SK-N-SH (cell line): Measurements from ENCODE around the gene STXBP6. TPM values are rescaled to one million over a fixed set of nuclear protein-coding genes. Genes with fewer than 3 reads are reported as not detected.

Experiments
- CTCF ChIA-PET: fragments of 300-600, 350-600 bp; formaldehyde crosslinking; extraction: SDS; loops from one replicate; lab custom pipeline; 2021; lab: Yijun Ruan, JAX
- POLR2A ChIA-PET: fragments of 350-600 bp; sonication (Branson Sonifier 250); formaldehyde crosslinking; extraction: SDS; loops from one replicate; lab custom pipeline; 2020; ENCODE audit warnings: antibody characterized with exemption, inconsistent platforms; lab: Yijun Ruan, JAX
- DNase-seq: peaks from one replicate; pipeline ENCODE4 v3.0.0; 2012
- H2AFZ ChIP-seq: fragments of 200-600 bp; sonication (generic); 2 replicates; pipeline ENCODE4 v1.8.1; 2016; ENCODE audit warnings: antibody characterized with exemption, mild to moderate bottlenecking, low read depth
- H3F3A ChIP-seq: fragments of 200-600 bp; sonication (generic); replicated peaks from 2 replicates; pipeline ENCODE3; 2016; ENCODE audit warnings: antibody characterized with exemption, mild to moderate bottlenecking; ENCODE audit not compliant: insufficient read depth
- H3K27ac ChIP-seq, 2 experiments: fragments of 200-500 bp in 1 of 2; fragments of 200-600 bp in 1 of 2; sonication (Bioruptor generic) in 1 of 2; sonication (generic), shearing (Covaris generic) in 1 of 2; 2 replicates each; pipeline versions ENCODE4 v1.5.1 to v1.6.1; 2014 to 2016; ENCODE audit warnings: low read depth in 2 of 2, inconsistent platforms in 1 of 2, low read length in 1 of 2, mild to moderate bottlenecking in 1 of 2, mixed read lengths in 1 of 2
- H3K27me3 ChIP-seq: fragments of 200-600 bp; sonication (generic), shearing (Covaris generic); 2 replicates; pipeline ENCODE4 v1.6.1; 2016; ENCODE audit warnings: mixed run types; ENCODE audit not compliant: insufficient read depth
- H3K36me3 ChIP-seq, 2 experiments: fragments of 200-500 bp in 1 of 2; fragments of 200-600 bp in 1 of 2; sonication (Bioruptor generic) in 1 of 2; sonication (generic) in 1 of 2; replicated peaks in 1 of 2; 2 replicates each; pipeline versions ENCODE3 to v1.5.1; 2014 to 2016; ENCODE audit warnings: low read length in 1 of 2, mild to moderate bottlenecking in 1 of 2; ENCODE audit not compliant: insufficient read depth in 2 of 2, control insufficient read depth in 1 of 2
- H3K4me1 ChIP-seq, 2 experiments: fragments of 200-500 bp in 1 of 2; fragments of 200-600 bp in 1 of 2; sonication (Bioruptor generic) in 1 of 2; sonication (generic), shearing (Covaris generic) in 1 of 2; 2 replicates each; pipeline versions ENCODE4 v1.5.1 to v1.6.1; 2014 to 2016; ENCODE audit warnings: low read depth in 1 of 2, low read length in 1 of 2, mixed run types in 1 of 2; ENCODE audit not compliant: insufficient read depth in 2 of 2, control insufficient read depth in 1 of 2
- H3K4me2 ChIP-seq: fragments of 200-600 bp; sonication (generic), shearing (Covaris generic); 2 replicates; pipeline ENCODE4 v1.6.1; 2017; ENCODE audit warnings: mixed run types
- H3K4me3 ChIP-seq, 2 experiments: fragments of 200-500 bp in 1 of 2; fragments of 200-600 bp in 1 of 2; sonication (Bioruptor generic) in 1 of 2; sonication (generic), shearing (Covaris generic) in 1 of 2; 2 replicates each; pipeline versions ENCODE4 v1.5.1 to v1.8.1; 2014 to 2016; ENCODE audit warnings: low read depth in 2 of 2, inconsistent platforms in 1 of 2, low read length in 1 of 2, mild to moderate bottlenecking in 1 of 2, mixed read lengths in 1 of 2, moderate library complexity in 1 of 2
- H3K79me2 ChIP-seq: fragments of 200-600 bp; sonication (generic); 2 replicates; pipeline ENCODE4 v1.8.1; 2017; ENCODE audit warnings: mild to moderate bottlenecking; ENCODE audit not compliant: insufficient read depth
- H3K9ac ChIP-seq: fragments of 200-600 bp; sonication (generic); 2 replicates; pipeline ENCODE4 v1.6.1; 2017; ENCODE audit warnings: mixed run types
- H3K9me2 ChIP-seq: fragments of 200-600 bp; sonication (generic); 2 replicates; pipeline ENCODE4 v1.6.1; 2017; ENCODE audit warnings: mixed run types
- H3K9me3 ChIP-seq: fragments of 200-600 bp; sonication (generic); 2 replicates; pipeline ENCODE4 v1.6.1; 2017; ENCODE audit warnings: mixed run types, mild to moderate bottlenecking, moderate library complexity
- H4K20me1 ChIP-seq: fragments of 200-600 bp; sonication (generic); 2 replicates; pipeline ENCODE4 v1.6.1; 2017; ENCODE audit warnings: mild to moderate bottlenecking, mixed run types; ENCODE audit not compliant: insufficient read depth
- CHD2 ChIP-seq: fragments of 150-350 bp; IDR thresholded peaks from 2 replicates; pipeline ENCODE4 v1.6.1; 2018; ENCODE audit warnings: low read length; ENCODE audit not compliant: partially characterized antibody
- EP300 ChIP-seq, 2 experiments: IDR thresholded peaks; 2 replicates each; pipeline versions ENCODE4 v1.4.0 to v1.6.1; 2012; ENCODE audit warnings: borderline replicate concordance in 1 of 2, low read depth in 1 of 2, low read length in 1 of 2
- EZH2phosphoT487 ChIP-seq: fragments of 200-600 bp; sonication (generic); IDR thresholded peaks from 2 replicates; pipeline ENCODE4 v1.6.1; 2017; ENCODE audit warnings: low read depth, mixed run types, mild to moderate bottlenecking, antibody characterized with exemption, moderate library complexity, borderline replicate concordance
- FOXJ3 ChIP-seq: sonication (generic); formaldehyde crosslinking; IDR thresholded peaks from 2 replicates; pipeline ENCODE4 v1.5.1; 2020; ENCODE audit warnings: mild to moderate bottlenecking, missing genetic modification reagents
- FOXM1 ChIP-seq: IDR thresholded peaks from 2 replicates; pipeline ENCODE4 v1.4.0; 2012; ENCODE audit warnings: low read depth, mild to moderate bottlenecking
- GABPA ChIP-seq: IDR thresholded peaks from 2 replicates; pipeline ENCODE4 v1.4.0; 2012; ENCODE audit warnings: low read depth, mild to moderate bottlenecking
- JUND ChIP-seq: IDR thresholded peaks from 2 replicates; pipeline ENCODE4 v1.4.0; 2012
- POLR2AphosphoS5 ChIP-seq: IDR thresholded peaks from 2 replicates; pipeline ENCODE4 v1.6.1; 2012; ENCODE audit warnings: low read depth, low read length
- RAD21 ChIP-seq: IDR thresholded peaks from 2 replicates; pipeline ENCODE4 v1.6.1; 2012; ENCODE audit warnings: mild to moderate bottlenecking, low read length
- RCOR1 ChIP-seq: fragments of 150-350 bp; IDR thresholded peaks from 2 replicates; pipeline ENCODE4 v1.6.1; 2017; ENCODE audit warnings: antibody characterized with exemption, low read length
- RFX5 ChIP-seq: IDR thresholded peaks from 2 replicates; pipeline ENCODE4 v1.6.1; 2012; ENCODE audit warnings: mild to moderate bottlenecking, improper control_type of control experiment, low read length
- TAF1 ChIP-seq: IDR thresholded peaks from 2 replicates; pipeline ENCODE4 v1.6.1; 2012; ENCODE audit warnings: low read depth, mild to moderate bottlenecking, low read length, moderate library complexity, borderline replicate concordance
- TCF12 ChIP-seq: IDR thresholded peaks from 2 replicates; pipeline ENCODE4 v1.4.0; 2012
- TEAD4 ChIP-seq: IDR thresholded peaks from 2 replicates; pipeline ENCODE4 v1.4.0; 2012; ENCODE audit warnings: mild to moderate bottlenecking, borderline replicate concordance; ENCODE audit not compliant: insufficient read depth
- USF2 ChIP-seq: fragments of 150-350 bp; IDR thresholded peaks from 2 replicates; pipeline ENCODE4 v1.6.1; 2017; ENCODE audit warnings: antibody characterized with exemption, low read length, low read depth, borderline replicate concordance
- WGBS: methylation state at CpG from one replicate; pipeline ENCODE4 v1.1.6; 2017; ENCODE audit warnings: low lambda C conversion rate; 5-methylcytosine and 5-hydroxymethylcytosine counted together
- polyA plus RNA-seq, 3 experiments: library from polyadenylated mRNA; depleted of rRNA; stranded (reverse); fragments of >200 nt; gene quantifications; 2 replicates each; pipeline ENCODE4 v1.2.3, GENCODE V29; 2012
- TF ChIP-seq, protein P1 (sequence below): IDR thresholded peaks from 2 replicates; pipeline ENCODE4 v1.4.0; 2012; ENCODE audit warnings: low read depth, borderline replicate concordance
- TF ChIP-seq, protein P2 (sequence below): fragments of 200-600 bp; sonication (generic); IDR thresholded peaks from 2 replicates; pipeline ENCODE4 v1.6.1; 2017; ENCODE audit warnings: antibody characterized with exemption, mild to moderate bottlenecking, moderate library complexity

The STXBP6 gene
- polyA plus RNA-seq, 1 of the 3 experiments (the other 2 are of a cell fraction) = 0.16 TPM

- DNase-seq = no peak
- Histone ChIP-seq H3K27ac (no peak overlapping the region), H3K27me3 (no peaks in the 10 kb centered on the region; the same call in 1 of the 2 replicates), H3F3A (no peaks in the 10 kb centered on the region), H4K20me1 (no peaks in the 10 kb centered on the region), H3K4me2 (no peak overlapping the region), H3K36me3 (no peaks in the 10 kb centered on the region), H3K9me2 (no peaks in the 10 kb centered on the region), H3K4me3 (no peak overlapping the region), H3K9me3 (no peaks in the 10 kb centered on the region), H2AFZ (no peak overlapping the region), H3K79me2 (no peaks in the 10 kb centered on the region), H3K4me1 (no peaks in the 10 kb centered on the region), H3K9ac (no peak overlapping the region)
- ChIA-PET POLR2A (no interaction called here), CTCF (no interaction called here)
- TF ChIP-seq EZH2phosphoT487 (no peak), GABPA (no peak), CHD2 (no peak), FOXM1 (no peak), TAF1 (no peak), RAD21 (no peak), FOXJ3 (CRISPR knock-in tag) (no peak), RFX5 (no peak), TEAD4 (no peak)
- TF ChIP-seq, protein P1, sequence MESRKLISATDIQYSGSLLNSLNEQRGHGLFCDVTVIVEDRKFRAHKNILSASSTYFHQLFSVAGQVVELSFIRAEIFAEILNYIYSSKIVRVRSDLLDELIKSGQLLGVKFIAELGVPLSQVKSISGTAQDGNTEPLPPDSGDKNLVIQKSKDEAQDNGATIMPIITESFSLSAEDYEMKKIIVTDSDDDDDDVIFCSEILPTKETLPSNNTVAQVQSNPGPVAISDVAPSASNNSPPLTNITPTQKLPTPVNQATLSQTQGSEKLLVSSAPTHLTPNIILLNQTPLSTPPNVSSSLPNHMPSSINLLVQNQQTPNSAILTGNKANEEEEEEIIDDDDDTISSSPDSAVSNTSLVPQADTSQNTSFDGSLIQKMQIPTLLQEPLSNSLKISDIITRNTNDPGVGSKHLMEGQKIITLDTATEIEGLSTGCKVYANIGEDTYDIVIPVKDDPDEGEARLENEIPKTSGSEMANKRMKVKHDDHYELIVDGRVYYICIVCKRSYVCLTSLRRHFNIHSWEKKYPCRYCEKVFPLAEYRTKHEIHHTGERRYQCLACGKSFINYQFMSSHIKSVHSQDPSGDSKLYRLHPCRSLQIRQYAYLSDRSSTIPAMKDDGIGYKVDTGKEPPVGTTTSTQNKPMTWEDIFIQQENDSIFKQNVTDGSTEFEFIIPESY = no peak
- 11% methylated on average over 8 of the region's 8 CpGs for WGBS
Observed at GRCh38 chr14:24990050-24990449, 59.9 kb downstream of the STXBP6 start.

DNA sequence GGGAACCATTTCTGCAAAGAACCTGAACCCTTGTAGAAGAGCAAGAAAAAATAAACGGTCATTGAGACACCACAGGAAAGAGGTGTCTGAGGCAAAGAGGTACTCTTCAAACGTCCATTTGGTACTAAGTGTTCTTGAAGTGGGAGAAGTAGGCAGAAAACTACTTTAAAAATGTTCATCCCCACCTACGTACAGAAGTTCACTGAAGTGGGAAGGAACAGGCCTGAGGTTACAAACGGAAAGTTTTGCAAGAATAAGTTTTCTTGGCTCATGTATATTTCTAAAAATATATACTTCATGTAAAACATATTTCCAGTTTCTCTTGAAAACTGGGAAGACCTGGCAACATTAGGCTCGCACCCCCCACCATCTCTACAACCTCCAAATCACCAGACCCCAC lies 61.2 kb downstream of the STXBP6 start:
- DNase-seq = no peak
- no peaks in the 10 kb centered on the region for H3K9me2 ChIP-seq
- CTCF ChIA-PET = no interaction called here
- TF ChIP-seq FOXM1 (no peak), POLR2AphosphoS5 (no peak), RCOR1 (no peak), TCF12 (no peak), EP300 (IDR thresholded peaks at IDR 0.05; ENCODE audit: borderline replicate concordance in 1 of 2, low read depth in 1 of 2, low read length in 1 of 2) (no peak), GABPA (no peak), USF2 (no peak), JUND (no peak), FOXJ3 (CRISPR knock-in tag) (no peak)
- TF ChIP-seq, protein P2, sequence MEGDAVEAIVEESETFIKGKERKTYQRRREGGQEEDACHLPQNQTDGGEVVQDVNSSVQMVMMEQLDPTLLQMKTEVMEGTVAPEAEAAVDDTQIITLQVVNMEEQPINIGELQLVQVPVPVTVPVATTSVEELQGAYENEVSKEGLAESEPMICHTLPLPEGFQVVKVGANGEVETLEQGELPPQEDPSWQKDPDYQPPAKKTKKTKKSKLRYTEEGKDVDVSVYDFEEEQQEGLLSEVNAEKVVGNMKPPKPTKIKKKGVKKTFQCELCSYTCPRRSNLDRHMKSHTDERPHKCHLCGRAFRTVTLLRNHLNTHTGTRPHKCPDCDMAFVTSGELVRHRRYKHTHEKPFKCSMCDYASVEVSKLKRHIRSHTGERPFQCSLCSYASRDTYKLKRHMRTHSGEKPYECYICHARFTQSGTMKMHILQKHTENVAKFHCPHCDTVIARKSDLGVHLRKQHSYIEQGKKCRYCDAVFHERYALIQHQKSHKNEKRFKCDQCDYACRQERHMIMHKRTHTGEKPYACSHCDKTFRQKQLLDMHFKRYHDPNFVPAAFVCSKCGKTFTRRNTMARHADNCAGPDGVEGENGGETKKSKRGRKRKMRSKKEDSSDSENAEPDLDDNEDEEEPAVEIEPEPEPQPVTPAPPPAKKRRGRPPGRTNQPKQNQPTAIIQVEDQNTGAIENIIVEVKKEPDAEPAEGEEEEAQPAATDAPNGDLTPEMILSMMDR = no peak
- TF ChIP-seq, all 33 proteins: peak for 0
- H3F3A ChIP-seq = no peaks in the 10 kb centered on the region
- H4K20me1 ChIP-seq = no peaks in the 10 kb centered on the region
- POLR2A ChIA-PET = no interaction called here
- H3K4me2 ChIP-seq = no peak overlapping the region
- no peak overlapping the region for H3K9ac ChIP-seq
- no peak overlapping the region for H3K27ac ChIP-seq
- no peak overlapping the region for H3K4me3 ChIP-seq
- no peaks in the 10 kb centered on the region for H3K9me3 ChIP-seq
- H3K79me2 ChIP-seq = no peaks in the 10 kb centered on the region
- no peaks in the 10 kb centered on the region for H3K4me1 ChIP-seq
- H2AFZ ChIP-seq = no peak overlapping the region
- 2% methylated on average over 5 of the region's 5 CpGs for WGBS
- no peaks in the 10 kb centered on the region for H3K36me3 ChIP-seq
- no peaks in the 10 kb centered on the region; the same call in 1 of the 2 replicates for H3K27me3 ChIP-seq
